ENCODE data around the gene C3orf18. TPM values are rescaled to one million over a fixed set of nuclear protein-coding genes. Genes with fewer than 3 reads are reported as not detected.

Gene C3orf18
- total and polyA plus RNA-seq, 2 donors (not counting 3 experiments of a cell fraction or from before 2014, with no cell fraction given) = 1.7 to 2.9 TPM

- POLR2A ChIA-PET = no interaction called here
- H3K27ac ChIP-seq (ENCODE audit: insufficient read depth, low read depth, low read length) = no peak overlapping the region
- H3K9ac ChIP-seq (replicated peaks; ENCODE audit: extremely low read depth, insufficient read depth, low read length) = no peak overlapping the region
- H3K4me1 ChIP-seq (ENCODE audit: control insufficient read depth, extremely low read depth, insufficient read depth, low read length) = no peaks in the 10 kb centered on the region
- dilution Hi-C loops (cut with MboI; ENCODE audit: extremely low pct_ligation_motif_present, low sequenced_read_pairs) (no loop called here), intact Hi-C loops (cut with micrococcal nuclease) (no loop called here)
- no peak overlapping the region for H3K4me2 ChIP-seq (ENCODE audit: insufficient read depth, low read length)
- CTCF ChIA-PET = interaction anchor here (1.0 to 1.3 kb wide), 2 partner anchors 15 to 22 kb away, joined by 3 to 6 read pairs; no protein-coding TSS in a partner anchor
- no peaks in the 10 kb centered on the region for H3K79me2 ChIP-seq (ENCODE audit: control insufficient read depth, insufficient read depth, low read length)
- no TSS peak for BruUV-seq (replicated peaks)
- FAIRE-seq (no peak), DNase-seq (ENCODE audit: low read depth, low spot score) (no peak)
- H4K20me1 ChIP-seq (replicated peaks; ENCODE audit: control insufficient read depth, extremely low read depth, insufficient read depth, low read length) = no peaks in the 10 kb centered on the region
- H2AFZ ChIP-seq (ENCODE audit: low read depth, low read length) = no peak overlapping the region
- H3K36me3 ChIP-seq (ENCODE audit: control insufficient read depth in 2 of 2, extremely low read depth in 1 of 2, insufficient read depth in 2 of 2, low read length in 2 of 2) = no peaks in the 10 kb centered on the region
- H3K9me1 ChIP-seq (replicated peaks; ENCODE audit: control insufficient read depth, extremely low read depth, insufficient read depth, low read length) = no peaks in the 10 kb centered on the region
- H3K9me3 ChIP-seq (replicated peaks; ENCODE audit: control insufficient read depth, insufficient read depth, low read length) = no peaks in the 10 kb centered on the region
- H3K27me3 ChIP-seq (ENCODE audit: control insufficient read depth in 2 of 2, insufficient read depth in 2 of 2, low read length in 2 of 2) = no peaks in the 10 kb centered on the region
- H3K4me3 ChIP-seq (replicated peaks in 1 of 3; ENCODE audit: insufficient read depth in 1 of 3, low read depth in 1 of 3, low read length in 3 of 3) = no peak overlapping the region
- no peak for TF ChIP-seq POLR2A (IDR thresholded peaks at IDR 0.05; ENCODE audit: low read depth, low read length)
- TF ChIP-seq POLR2AphosphoS5 (IDR thresholded peaks at IDR 0.05; ENCODE audit: insufficient read depth, low read depth, low read length) = no peak
- TF ChIP-seq FOS (IDR thresholded peaks at IDR 0.05; ENCODE audit: borderline replicate concordance, insufficient read depth, low read length) = no peak
- no peak for TF ChIP-seq MYC (IDR thresholded peaks at IDR 0.05; ENCODE audit: low read depth, low read length)
- no peak for TF ChIP-seq MAX (IDR thresholded peaks at IDR 0.05; ENCODE audit: insufficient read depth, insufficient read length)
- TF ChIP-seq EZH2 (IDR thresholded peaks at IDR 0.05; ENCODE audit: borderline replicate concordance, low read depth, low read length, severe bottlenecking) = no peak
- TF ChIP-seq JUN (IDR thresholded peaks at IDR 0.05; ENCODE audit: borderline replicate concordance, insufficient read depth, insufficient read length, low read depth) = no peak
- TF ChIP-seq GATA2 (IDR thresholded peaks at IDR 0.05; ENCODE audit: insufficient read depth, insufficient read length, low read depth, low read length) = no peak
Observed at GRCh38 chr3:50557915-50558314, 9.6 kb downstream of the C3orf18 start.

GRCh38 chr3:50557106-50557505 lies 10.4 kb downstream of the C3orf18 start:
- H3K27me3 ChIP-seq (ENCODE audit: control insufficient read depth in 2 of 2, insufficient read depth in 2 of 2, low read length in 2 of 2) = no peaks in the 10 kb centered on the region
- dilution Hi-C loops (cut with MboI; ENCODE audit: extremely low pct_ligation_motif_present, low sequenced_read_pairs) (no loop called here), intact Hi-C loops (cut with micrococcal nuclease) (no loop called here)
- H4K20me1 ChIP-seq (replicated peaks; ENCODE audit: control insufficient read depth, extremely low read depth, insufficient read depth, low read length) = no peaks in the 10 kb centered on the region
- H3K9me3 ChIP-seq (replicated peaks; ENCODE audit: control insufficient read depth, insufficient read depth, low read length) = no peaks in the 10 kb centered on the region
- no peak overlapping the region for H3K27ac ChIP-seq (ENCODE audit: insufficient read depth, low read depth, low read length)
- no TSS peak for BruUV-seq (replicated peaks)
- ChIA-PET POLR2A (no interaction called here), CTCF (interaction anchor here (1.0 to 1.3 kb wide), 2 partner anchors 15 to 21 kb away, joined by 3 to 6 read pairs; no protein-coding TSS in a partner anchor)
- no peak overlapping the region for H2AFZ ChIP-seq (ENCODE audit: low read depth, low read length)
- TF ChIP-seq JUN (IDR thresholded peaks at IDR 0.05; ENCODE audit: borderline replicate concordance, insufficient read depth, insufficient read length, low read depth) (no peak), MYC (IDR thresholded peaks at IDR 0.05; ENCODE audit: low read depth, low read length) (no peak), POLR2A (IDR thresholded peaks at IDR 0.05; ENCODE audit: low read depth, low read length) (no peak), MAX (IDR thresholded peaks at IDR 0.05; ENCODE audit: insufficient read depth, insufficient read length) (no peak), POLR2AphosphoS5 (IDR thresholded peaks at IDR 0.05; ENCODE audit: insufficient read depth, low read depth, low read length) (no peak)
- no peak overlapping the region for H3K9ac ChIP-seq (replicated peaks; ENCODE audit: extremely low read depth, insufficient read depth, low read length)
- no peaks in the 10 kb centered on the region for H3K36me3 ChIP-seq (ENCODE audit: control insufficient read depth in 2 of 2, extremely low read depth in 1 of 2, insufficient read depth in 2 of 2, low read length in 2 of 2)
- no peak overlapping the region for H3K4me2 ChIP-seq (ENCODE audit: insufficient read depth, low read length)
- H3K79me2 ChIP-seq (ENCODE audit: control insufficient read depth, insufficient read depth, low read length) = no peaks in the 10 kb centered on the region
- H3K9me1 ChIP-seq (replicated peaks; ENCODE audit: control insufficient read depth, extremely low read depth, insufficient read depth, low read length) = no peaks in the 10 kb centered on the region
- FAIRE-seq = no peak
- no peak overlapping the region for H3K4me3 ChIP-seq (replicated peaks in 1 of 3; ENCODE audit: insufficient read depth in 1 of 3, low read depth in 1 of 3, low read length in 3 of 3)
- H3K4me1 ChIP-seq (ENCODE audit: control insufficient read depth, extremely low read depth, insufficient read depth, low read length) = no peaks in the 10 kb centered on the region
- DNase-seq (ENCODE audit: low read depth, low spot score) = no peak

All from endothelial cell of umbilical vein (primary cell).